Measurements from ENCODE around the gene HAUS1. TPM values are rescaled to one million over a fixed set of nuclear protein-coding genes. Genes with fewer than 3 reads are reported as not detected.

Gene HAUS1
- total and polyA plus RNA-seq, 2 of the 4 experiments (the other 2 are of a cell fraction), result 25.3 to 33.4 TPM

GRCh38 chr18:46163941-46164499 lies 59.8 kb downstream of the HAUS1 start:
- H3K4me3 ChIP-seq (ENCODE audit: insufficient read depth, low read depth, low read length), result no peak overlapping the region
- H2BK20ac ChIP-seq (ENCODE audit: low read depth, low read length), result no peak overlapping the region
- no peak overlapping the region for H2AK5ac ChIP-seq (ENCODE audit: low read depth, low read length)
- no CpG with 5 or more reads among the region's 7 CpGs for WGBS, 2 experiments (ENCODE audit: extremely low coverage in 2 of 2, insufficient read length in 1 of 2)
- H2BK5ac ChIP-seq (ENCODE audit: low read depth, low read length, poor library complexity, severe bottlenecking), result no peak overlapping the region
- no peak overlapping the region for H2AK9ac ChIP-seq (replicated peaks; ENCODE audit: low read depth, low read length, poor library complexity)
- no peaks in the 10 kb centered on the region for H4K20me1 ChIP-seq (ENCODE audit: insufficient read depth, low read length)
- BruUV-seq (replicated peaks), result no TSS peak
- H3K4me1 ChIP-seq (ENCODE audit: control insufficient read depth, insufficient read depth, low read length), result no peaks in the 10 kb centered on the region
- H3K79me1 ChIP-seq (ENCODE audit: low read depth in 1 of 2, low read length in 2 of 2), result no peaks in the 10 kb centered on the region
- H3K4ac ChIP-seq (ENCODE audit: low read depth, low read length), result no peak overlapping the region
- no peaks in the 10 kb centered on the region for H3K9me3 ChIP-seq (ENCODE audit: control insufficient read depth, insufficient read depth, low read length)
- H3K23ac ChIP-seq (ENCODE audit: low read depth, low read length), result no peak overlapping the region
- no peak overlapping the region for H3K9ac ChIP-seq (ENCODE audit: low read depth, low read length)
- H2BK15ac ChIP-seq (ENCODE audit: low read depth, low read length), result no peak overlapping the region
- no peak overlapping the region for H3K27ac ChIP-seq (ENCODE audit: insufficient read depth, low read length)
- no peak overlapping the region for H3K18ac ChIP-seq (ENCODE audit: low read depth, low read length)
- no peaks in the 10 kb centered on the region for H3K36me3 ChIP-seq (ENCODE audit: control insufficient read depth, insufficient read depth, low read length)
- TF ChIP-seq MAFK (IDR thresholded peaks at IDR 0.05; ENCODE audit: low read depth, low read length) (no peak), USF2 (IDR thresholded peaks at IDR 0.05; ENCODE audit: low read depth, low read length) (no peak), BHLHE40 (IDR thresholded peaks at IDR 0.05; ENCODE audit: low read depth, low read length) (no peak), CTCF (conservative IDR thresholded peaks at IDR 0.05; ENCODE audit: low read depth, low read length) (no peak), ELK1 (IDR thresholded peaks at IDR 0.05; ENCODE audit: borderline replicate concordance, low read depth, low read length) (no peak)
- ChIA-PET CTCF (no interaction called here), POLR2A (ENCODE audit: unreplicated experiment) (no interaction called here)
- no peak overlapping the region for H3K56ac ChIP-seq (ENCODE audit: extremely low read depth, insufficient read depth, low read length)
- peaks cover 9% of the 10 kb centered on the region; the same call in 1 of the 2 replicates for H3K9me1 ChIP-seq (ENCODE audit: insufficient read depth, low read length)
- H4K91ac ChIP-seq (ENCODE audit: insufficient read depth, low read depth, low read length), result no peak overlapping the region
- no peak overlapping the region for H4K8ac ChIP-seq (ENCODE audit: low read depth in 2 of 2, low read length in 2 of 2)
- H3K4me2 ChIP-seq (ENCODE audit: low read depth, low read length), result no peak overlapping the region
- ATAC-seq (ENCODE audit: low read depth) (no peak), DNase-seq (no peak)
- dilution Hi-C loops (cut with HindIII; ENCODE audit: low sequenced_read_pairs, unreplicated experiment) (no loop called here), in situ Hi-C loops (cut with MboI; ENCODE audit: low sequenced_read_pairs) (no loop called here), intact Hi-C loops (cut with micrococcal nuclease) (no loop called here)
- H2AFZ ChIP-seq (replicated peaks; ENCODE audit: low read length, poor library complexity), result no peak overlapping the region
- H3K14ac ChIP-seq (replicated peaks; ENCODE audit: low read depth, low read length), result no peak overlapping the region
- no peaks in the 10 kb centered on the region for H3K27me3 ChIP-seq (ENCODE audit: control insufficient read depth, insufficient read depth, low read length)
- H4K5ac ChIP-seq (ENCODE audit: low read depth, low read length), result no peak overlapping the region
- no peak overlapping the region for H2BK120ac ChIP-seq (ENCODE audit: low read depth, low read length)

All from IMR-90 (cell line).